Gastrocnemius medialis (tissue), 4 donors: ENCODE measurements around the gene KLRK1.

Source experiments
- POLR2A ChIP-seq, 2 donors: fragments of 450-650 bp; IDR thresholded peaks; one replicate each; pipeline ENCODE4 v1.6.1; 2017; ENCODE audit warnings: antibody characterized with exemption in 2 of 2, mild to moderate bottlenecking in 2 of 2, moderate library complexity in 2 of 2
- TF ChIP-seq, protein P1 (sequence below), 5 experiments: fragments of 450-650 bp in 3 of 5; fragments of 200-600 bp in 2 of 5; sonication (generic) in 2 of 5; IDR thresholded peaks in 4 of 5; conservative IDR thresholded peaks in 1 of 5; 1 replicate in 4 of 5; 2 replicates in 1 of 5; pipeline ENCODE4 v1.5.1; 2016 to 2019; ENCODE audit warnings: antibody characterized with exemption in 5 of 5, mild to moderate bottlenecking in 3 of 5, moderate library complexity in 3 of 5

DNA sequence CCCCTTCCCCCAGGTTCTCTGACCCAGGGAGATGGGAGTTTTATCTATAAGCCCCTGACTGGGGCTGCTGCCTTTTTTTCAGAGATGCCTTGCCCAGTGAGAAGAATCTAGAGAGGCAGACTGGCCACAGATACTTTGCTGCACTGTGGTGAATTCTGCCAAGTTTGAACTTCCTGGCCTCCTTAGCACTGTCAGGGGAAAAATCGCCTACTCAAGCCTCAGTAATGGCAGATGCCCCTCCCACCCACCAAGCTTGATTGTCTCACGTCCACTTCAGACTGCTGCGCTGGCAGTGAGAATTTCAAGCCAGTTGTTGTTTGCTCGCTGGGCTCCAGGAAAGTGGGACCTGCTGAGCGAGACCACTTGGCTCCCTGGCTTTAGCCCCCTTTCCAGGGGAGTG lies 31.7 kb downstream of the KLRK1 start:
- TF ChIP-seq, protein P1, sequence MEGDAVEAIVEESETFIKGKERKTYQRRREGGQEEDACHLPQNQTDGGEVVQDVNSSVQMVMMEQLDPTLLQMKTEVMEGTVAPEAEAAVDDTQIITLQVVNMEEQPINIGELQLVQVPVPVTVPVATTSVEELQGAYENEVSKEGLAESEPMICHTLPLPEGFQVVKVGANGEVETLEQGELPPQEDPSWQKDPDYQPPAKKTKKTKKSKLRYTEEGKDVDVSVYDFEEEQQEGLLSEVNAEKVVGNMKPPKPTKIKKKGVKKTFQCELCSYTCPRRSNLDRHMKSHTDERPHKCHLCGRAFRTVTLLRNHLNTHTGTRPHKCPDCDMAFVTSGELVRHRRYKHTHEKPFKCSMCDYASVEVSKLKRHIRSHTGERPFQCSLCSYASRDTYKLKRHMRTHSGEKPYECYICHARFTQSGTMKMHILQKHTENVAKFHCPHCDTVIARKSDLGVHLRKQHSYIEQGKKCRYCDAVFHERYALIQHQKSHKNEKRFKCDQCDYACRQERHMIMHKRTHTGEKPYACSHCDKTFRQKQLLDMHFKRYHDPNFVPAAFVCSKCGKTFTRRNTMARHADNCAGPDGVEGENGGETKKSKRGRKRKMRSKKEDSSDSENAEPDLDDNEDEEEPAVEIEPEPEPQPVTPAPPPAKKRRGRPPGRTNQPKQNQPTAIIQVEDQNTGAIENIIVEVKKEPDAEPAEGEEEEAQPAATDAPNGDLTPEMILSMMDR (IDR thresholded peaks at IDR 0.05 in 4 of 5, conservative IDR thresholded peaks at IDR 0.05 in 1 of 5), result no peak
- no peak for TF ChIP-seq POLR2A (IDR thresholded peaks at IDR 0.05)
